GM18870 (cell line): ENCODE results near the gene ADM2.
"Not testable (repeated sequence)": the region's sequence is repeated elsewhere in the genome, so short reads cannot be mapped to it uniquely, and the experiment has no call there.

Experiments
- ATAC-seq: cut with Tn5 transposase; IDR thresholded peaks from one replicate; pipeline ENCODE4 v1.9.1; 2021; ENCODE audit warnings: moderate library complexity; ENCODE audit not compliant: unreplicated experiment

The ADM2 gene

GRCh38 chr22:50481440-50482106 lies at the start of gene ADM2:
Gene ADM2, plus strand, starts transcription at chr22:50481543. Its CDS starts 305 bp downstream, at chr22:50481848.
- ATAC-seq = no peak

- no peak for ATAC-seq
Measured at GRCh38 chr22:50432131-50432876, 49.0 kb upstream of the ADM2 start.

- not testable (repeated sequence) for ATAC-seq
Measured at GRCh38 chr22:50432877-50433510, 48.3 kb upstream of the ADM2 start.

GRCh38 chr22:50434849-50435248 lies 46.5 kb upstream of the ADM2 start:
- no peak for ATAC-seq

GRCh38 chr22:50435291-50436014 lies 45.9 kb upstream of the ADM2 start:
- ATAC-seq = no peak

- ATAC-seq = no peak
Measured at GRCh38 chr22:50436015-50436830, 45.1 kb upstream of the ADM2 start.

- no peak for ATAC-seq
Measured at GRCh38 chr22:50436841-50437341, 44.5 kb upstream of the ADM2 start.

GRCh38 chr22:50437511-50438304 lies 43.6 kb upstream of the ADM2 start:
- ATAC-seq = no peak

- no peak for ATAC-seq
Measured at GRCh38 chr22:50438305-50439275, 42.8 kb upstream of the ADM2 start.

- ATAC-seq = no peak
Measured at GRCh38 chr22:50439314-50439870, 42.0 kb upstream of the ADM2 start.

GRCh38 chr22:50439871-50440331 lies 41.4 kb upstream of the ADM2 start:
- no peak for ATAC-seq

- no peak for ATAC-seq
Measured at GRCh38 chr22:50440544-50441249, 40.6 kb upstream of the ADM2 start.

GRCh38 chr22:50441428-50441993 lies 39.8 kb upstream of the ADM2 start:
- no peak for ATAC-seq

- no peak for ATAC-seq
Measured at GRCh38 chr22:50443197-50443596, 38.1 kb upstream of the ADM2 start.

- ATAC-seq = no peak
Measured at GRCh38 chr22:50443801-50444625, 37.3 kb upstream of the ADM2 start.

- no peak for ATAC-seq
Measured at GRCh38 chr22:50444663-50445062, 36.7 kb upstream of the ADM2 start.
